GM12892 (cell line): ENCODE measurements around the gene TBCEL. TPM values are rescaled to one million over a fixed set of nuclear protein-coding genes. Genes with fewer than 3 reads are reported as not detected.

ENCODE experiments used
- DNase-seq: peaks from one replicate; pipeline ENCODE4 v3.0.0; 2011; ENCODE audit not compliant: insufficient read length
- FAIRE-seq: peaks from 2 replicates; lab custom pipeline; 2011; peaks lifted over from hg19 to GRCh38; lab: Jason Lieb, UNC
- POLR2A ChIP-seq: IDR thresholded peaks from 2 replicates; pipeline ENCODE4 v1.6.1; 2011; ENCODE audit warnings: low read depth, low read length, control low read depth
- POLR2AphosphoS5 ChIP-seq: IDR thresholded peaks from 2 replicates; pipeline ENCODE4 v1.6.1; 2011; ENCODE audit warnings: low read depth, low read length, control low read depth
- TAF1 ChIP-seq: IDR thresholded peaks from 2 replicates; pipeline ENCODE4 v1.6.1; 2011; ENCODE audit warnings: low read depth, mild to moderate bottlenecking, control low read depth, low read length, borderline replicate concordance
- polyA plus RNA-seq: library from polyadenylated mRNA; unstranded; fragments of >200 nt; gene quantifications from one replicate; pipeline ENCODE4 v1.2.1, GENCODE V29; 2012; ENCODE audit warnings: missing spikeins, inconsistent platforms; ENCODE audit not compliant: missing spikeins

Gene TBCEL
- 6.8 TPM for polyA plus RNA-seq

GRCh38 chr11:121023848-121024751, at the start of gene TBCEL:
TSS of gene TBCEL (plus strand) at chr11:121024102. CDS start at chr11:121045691, 21,589 bp downstream.
- DNase-seq (peak; percentile 95), FAIRE-seq (peak; percentile 100)
- TF ChIP-seq TAF1 = no peak
- peak; percentile 56; the same call in 1 of the 2 replicates for TF ChIP-seq POLR2A

- TF ChIP-seq POLR2AphosphoS5 (no peak), TAF1 (no peak), POLR2A (no peak)
- DNase-seq = no peak
- FAIRE-seq = no peak
Measured at GRCh38 chr11:120974466-120974865, 49.4 kb upstream of the TBCEL start.

GRCh38 chr11:120974965-120975364, 48.9 kb upstream of the TBCEL start:
- DNase-seq (no peak), FAIRE-seq (no peak)
- TF ChIP-seq TAF1 (no peak), POLR2AphosphoS5 (no peak), POLR2A (no peak)

- no peak for TF ChIP-seq POLR2A
- no peak for TF ChIP-seq POLR2AphosphoS5
- TF ChIP-seq TAF1 = no peak
- no peak for DNase-seq
- FAIRE-seq = no peak
Measured at GRCh38 chr11:120977266-120978137, 46.4 kb upstream of the TBCEL start.

GRCh38 chr11:120978701-120979100, 45.2 kb upstream of the TBCEL start:
- TF ChIP-seq POLR2A (no peak), TAF1 (no peak), POLR2AphosphoS5 (no peak)
- FAIRE-seq (no peak), DNase-seq (no peak)

GRCh38 chr11:120985718-120986569, 38.0 kb upstream of the TBCEL start:
- peak; percentile 40 for DNase-seq
- TF ChIP-seq TAF1 = no peak
- no peak for TF ChIP-seq POLR2AphosphoS5
- peak; percentile 48 for FAIRE-seq

GRCh38 chr11:120988603-120989002, 35.3 kb upstream of the TBCEL start:
- FAIRE-seq = no peak
- no peak for DNase-seq
- TF ChIP-seq POLR2AphosphoS5 (no peak), POLR2A (no peak), TAF1 (no peak)

GRCh38 chr11:120991830-120992686, 31.8 kb upstream of the TBCEL start:
- peak; percentile 60 for FAIRE-seq
- no peak for DNase-seq
- TF ChIP-seq POLR2A (no peak), POLR2AphosphoS5 (no peak), TAF1 (no peak)

GRCh38 chr11:120994091-120994859, 29.6 kb upstream of the TBCEL start:
- TF ChIP-seq TAF1 = no peak
- no peak for TF ChIP-seq POLR2AphosphoS5
- TF ChIP-seq POLR2A = no peak
- FAIRE-seq = no peak
- no peak for DNase-seq

GRCh38 chr11:120995184-120995583, 28.7 kb upstream of the TBCEL start:
- FAIRE-seq = no peak
- TF ChIP-seq POLR2AphosphoS5 (no peak), POLR2A (no peak), TAF1 (no peak)
- DNase-seq = no peak
